ENCODE results near the gene LY6G6C. TPM values are rescaled to one million over a fixed set of nuclear protein-coding genes. Genes with fewer than 3 reads are reported as not detected.
A peak's percentile ranks its signal among the peaks of the same experiment; 100 is the strongest.

The LY6G6C gene
- total RNA-seq, 1 experiment from 2014 or later: not detected

- no peaks in the 10 kb centered on the region for H3K4me1 ChIP-seq (ENCODE audit: insufficient read depth, low read length)
- H4K8ac ChIP-seq (replicated peaks; ENCODE audit: insufficient read length, low read depth, low read length): no peak overlapping the region
- H2BK5ac ChIP-seq (ENCODE audit: insufficient read length, low read length): no peak overlapping the region
- no peak overlapping the region for H4K5ac ChIP-seq (ENCODE audit: insufficient read length, low read depth, low read length)
- no peak overlapping the region for H3K9ac ChIP-seq (ENCODE audit: extremely low read depth, insufficient read length, low read length)
- no peak overlapping the region for H3K56ac ChIP-seq (ENCODE audit: insufficient read length, low read depth, low read length)
- H3K27ac ChIP-seq (ENCODE audit: insufficient read length, low read depth, low read length): no peak overlapping the region
- no peaks in the 10 kb centered on the region for H3K27me3 ChIP-seq (ENCODE audit: insufficient read depth, low read length)
- no peaks in the 10 kb centered on the region for H3K9me3 Mint-ChIP-seq
- no peaks in the 10 kb centered on the region for H3K79me2 ChIP-seq (ENCODE audit: insufficient read depth, low read length)
- no peak overlapping the region for H2BK15ac ChIP-seq (ENCODE audit: low read depth, low read length)
- TF ChIP-seq CTCF (conservative IDR thresholded peaks at IDR 0.05): no peak
- H3K4me2 ChIP-seq (ENCODE audit: insufficient read depth, insufficient read length, low read length): no peak overlapping the region
- no CpG with 5 or more reads among the region's 9 CpGs for WGBS (ENCODE audit: extremely low coverage, insufficient read length, low lambda C conversion rate)
- H3K27me3 Mint-ChIP-seq (ENCODE audit: low read depth): no peaks in the 10 kb centered on the region
- no peaks in the 10 kb centered on the region for H3K9me3 ChIP-seq (ENCODE audit: control insufficient read depth, low read depth, low read length)
- H3K4me3 Mint-ChIP-seq: no peak overlapping the region
- no peak overlapping the region for H2AK5ac ChIP-seq (ENCODE audit: insufficient read length, low read length)
- H3K4me1 Mint-ChIP-seq: peaks cover 3 to 8% of the 10 kb centered on the region in 2 experiments; a peak in 3 of 4 replicates
- H3K79me1 ChIP-seq (ENCODE audit: insufficient read depth, low read depth, low read length, poor library complexity, severe bottlenecking): no peaks in the 10 kb centered on the region
- no peak overlapping the region for H3K14ac ChIP-seq (ENCODE audit: insufficient read depth, low read length)
- no peak overlapping the region for H3T11ph ChIP-seq (ENCODE audit: low read length)
- no peak overlapping the region for H2BK120ac ChIP-seq (ENCODE audit: low read depth, low read length, poor library complexity, severe bottlenecking)
- H3K27ac Mint-ChIP-seq: 0 out of 7 replicates have a peak overlapping the region, but pooled peaks of 1 of the 3 experiments have one; percentile 6
- H3K4ac ChIP-seq (ENCODE audit: low read depth, low read length): no peak overlapping the region
- no peak overlapping the region for H2BK12ac ChIP-seq (ENCODE audit: insufficient read length, low read depth, low read length)
- no peak overlapping the region for H4K91ac ChIP-seq (ENCODE audit: insufficient read length, low read depth, low read length)
- no peak overlapping the region for H3K23ac ChIP-seq (ENCODE audit: insufficient read length, low read depth, low read length)
- H3K23me2 ChIP-seq (ENCODE audit: insufficient read length, low read depth, low read length, poor library complexity, severe bottlenecking): no peaks in the 10 kb centered on the region
- H4K20me1 ChIP-seq (ENCODE audit: control insufficient read depth, insufficient read depth, insufficient read length): no peaks in the 10 kb centered on the region
- H2AFZ ChIP-seq (ENCODE audit: low read length): no peak overlapping the region
- no peak for DNase-seq
- no peak overlapping the region for H3K18ac ChIP-seq (ENCODE audit: insufficient read length, low read depth, low read length)
- H3K36me3 Mint-ChIP-seq (ENCODE audit: insufficient read depth in 1 of 3, low read depth in 3 of 3): peaks cover 9 to 60% (median 40%) of the 10 kb centered on the region in 3 experiments; a peak in 6 of 7 replicates
- H2BK20ac ChIP-seq (ENCODE audit: low read depth, low read length, poor library complexity, severe bottlenecking): no peak overlapping the region
These were observed 28.7 kb downstream of the LY6G6C start for GRCh38 chr6:31692886-31693285.

Measured in H9 (cell line).